Suprapubic skin (tissue), 4 donors: ENCODE measurements around the gene ARPC5L. TPM values are rescaled to one million over a fixed set of nuclear protein-coding genes. Genes with fewer than 3 reads are reported as not detected.

ENCODE experiments used
- DNase-seq, 2 donors: peaks; one replicate each; pipeline ENCODE4 v3.0.0-alpha.2; 2019; ENCODE audit warnings: low spot score in 2 of 2
- H3K27ac ChIP-seq: fragments of 200-600 bp; sonication (generic); one replicate; pipeline ENCODE4 v1.5.1; 2019
- H3K27me3 ChIP-seq: fragments of 200-600 bp; sonication (generic); one replicate; pipeline ENCODE4 v1.5.1; 2019
- H3K36me3 ChIP-seq: fragments of 200-600 bp; sonication (generic); one replicate; pipeline ENCODE4 v1.5.1; 2019
- H3K4me1 ChIP-seq: fragments of 200-600 bp; sonication (generic); one replicate; pipeline ENCODE4 v1.5.1; 2019
- H3K4me3 ChIP-seq: fragments of 200-600 bp; sonication (generic); one replicate; pipeline ENCODE4 v1.5.1; 2019; ENCODE audit warnings: mild to moderate bottlenecking
- H3K9me3 ChIP-seq: fragments of 200-600 bp; sonication (generic); one replicate; pipeline ENCODE4 v1.5.1; 2019
- CTCF ChIP-seq, 2 donors: fragments of 200-600 bp in 1 of 2; fragments of 450-650 bp in 1 of 2; sonication (generic) in 1 of 2; IDR thresholded peaks; one replicate each; pipeline ENCODE4 v1.5.1; 2016 to 2019; ENCODE audit warnings: antibody characterized with exemption in 2 of 2, mild to moderate bottlenecking in 1 of 2, moderate library complexity in 1 of 2
- EP300 ChIP-seq: sonication (generic); formaldehyde crosslinking; IDR thresholded peaks from one replicate; pipeline ENCODE4 v1.6.1; 2017; ENCODE audit warnings: antibody characterized with exemption
- POLR2A ChIP-seq, 2 donors: fragments of 450-650 bp; IDR thresholded peaks; one replicate each; pipeline ENCODE4 v1.6.1; 2017; ENCODE audit warnings: antibody characterized with exemption in 2 of 2, mild to moderate bottlenecking in 2 of 2, moderate library complexity in 2 of 2
- POLR2AphosphoS5 ChIP-seq, 3 donors: sonication (generic); formaldehyde crosslinking; IDR thresholded peaks; one replicate each; pipeline ENCODE4 v1.6.1; 2017; ENCODE audit warnings: antibody characterized with exemption in 3 of 3
- WGBS: methylation state at CpG from one replicate; pipeline ENCODE4 v1.1.5; 2018; 5-methylcytosine and 5-hydroxymethylcytosine counted together
- total RNA-seq, 4 donors: library from RNA; depleted of rRNA; stranded (reverse); fragments of >200 nt; gene quantifications; one replicate each; pipeline ENCODE4 v1.1.0, GENCODE V29; 2016

The ARPC5L gene
- total RNA-seq, 4 donors from 2014 or later: 16.9 to 52.4 (median 33.0) TPM

- peak overlapping the region; percentile 55 for H3K4me3 ChIP-seq
- H3K9me3 ChIP-seq: no peaks in the 10 kb centered on the region
- H3K4me1 ChIP-seq: peaks cover 21% of the 10 kb centered on the region
- DNase-seq: no peak
- H3K36me3 ChIP-seq: peaks cover 25% of the 10 kb centered on the region
- H3K27ac ChIP-seq: no peak overlapping the region
- 49% methylated on average over 6 of the region's 11 CpGs for WGBS
- H3K27me3 ChIP-seq: no peaks in the 10 kb centered on the region
- TF ChIP-seq CTCF (IDR thresholded peaks at IDR 0.05) (no peak), POLR2AphosphoS5 (IDR thresholded peaks at IDR 0.05) (no peak), POLR2A (IDR thresholded peaks at IDR 0.05) (no peak), EP300 (no peak)
Observed at GRCh38 chr9:124853605-124854143, 8.3 kb upstream of the ARPC5L start.

- no CpG with 5 or more reads among the region's 8 CpGs for WGBS
- Histone ChIP-seq H3K36me3 (peaks cover 30% of the 10 kb centered on the region), H3K4me3 (no peak overlapping the region), H3K27ac (no peak overlapping the region), H3K4me1 (peaks cover 25% of the 10 kb centered on the region), H3K9me3 (no peaks in the 10 kb centered on the region), H3K27me3 (no peaks in the 10 kb centered on the region)
- DNase-seq: no peak
- TF ChIP-seq CTCF (IDR thresholded peaks at IDR 0.05): no peak
- TF ChIP-seq POLR2AphosphoS5 (IDR thresholded peaks at IDR 0.05): no peak
- TF ChIP-seq POLR2A (IDR thresholded peaks at IDR 0.05): no peak
- TF ChIP-seq EP300: no peak
Observed at GRCh38 chr9:124854161-124854560, 7.8 kb upstream of the ARPC5L start.

GRCh38 chr9:124854822-124855221 is 7.1 kb upstream of the ARPC5L start:
- TF ChIP-seq POLR2A (IDR thresholded peaks at IDR 0.05) (no peak), POLR2AphosphoS5 (IDR thresholded peaks at IDR 0.05) (no peak), CTCF (IDR thresholded peaks at IDR 0.05) (no peak), EP300 (no peak)
- no peaks in the 10 kb centered on the region for H3K27me3 ChIP-seq
- 75% methylated on average over 7 of the region's 7 CpGs for WGBS
- no peaks in the 10 kb centered on the region for H3K9me3 ChIP-seq
- H3K4me1 ChIP-seq: peaks cover 32% of the 10 kb centered on the region
- DNase-seq: no peak
- no peak overlapping the region for H3K4me3 ChIP-seq
- H3K27ac ChIP-seq: no peak overlapping the region
- peaks cover 37% of the 10 kb centered on the region for H3K36me3 ChIP-seq

GRCh38 chr9:124855566-124855943 is 6.4 kb upstream of the ARPC5L start:
- peaks cover 39% of the 10 kb centered on the region for H3K4me1 ChIP-seq
- WGBS: 89% methylated on average over 8 of the region's 18 CpGs

More at GRCh38 chr9:124855566-124855943, 6.4 kb upstream of the ARPC5L start:
- TF ChIP-seq CTCF (IDR thresholded peaks at IDR 0.05) (no peak), POLR2A (IDR thresholded peaks at IDR 0.05) (no peak), EP300 (no peak), POLR2AphosphoS5 (IDR thresholded peaks at IDR 0.05) (no peak)
- Histone ChIP-seq H3K27ac (no peak overlapping the region), H3K4me3 (no peak overlapping the region), H3K9me3 (no peaks in the 10 kb centered on the region), H3K27me3 (no peaks in the 10 kb centered on the region), H3K36me3 (peaks cover 42% of the 10 kb centered on the region)
- no peak for DNase-seq
